ENCODE results near the gene NANOG.

GRCh38 chr12:7750350-7750749, 38.9 kb upstream of the NANOG start:
- TF ChIP-seq POLR2A (IDR thresholded peaks at IDR 0.05; ENCODE audit: control extremely low read depth in 1 of 2, low read depth in 2 of 2, low read length in 2 of 2) (no peak), CTCF (IDR thresholded peaks at IDR 0.05; ENCODE audit: control extremely low read depth in 1 of 3, insufficient read depth in 1 of 3, low read depth in 1 of 3, low read length in 3 of 3) (no peak), MAX (IDR thresholded peaks at IDR 0.05) (no peak), RFX5 (IDR thresholded peaks at IDR 0.05; ENCODE audit: borderline replicate concordance, low read depth, low read length) (no peak), JUND (IDR thresholded peaks at IDR 0.05; ENCODE audit: low read length) (no peak), CHD2 (IDR thresholded peaks at IDR 0.05; ENCODE audit: low read length) (no peak)

Measured in H1 (cell line).